Measurements from ENCODE around the gene CIC.

CIC gene

GRCh38 chr19:42244347-42245220 is 24.5 kb upstream of the CIC start:
- DNase-seq (ENCODE audit: low read depth) = peak; percentile 79

GRCh38 chr19:42245231-42245630 is 23.8 kb upstream of the CIC start:
- no peak for DNase-seq (ENCODE audit: low read depth)

GRCh38 chr19:42246143-42246921 is 22.7 kb upstream of the CIC start:
- DNase-seq (ENCODE audit: low read depth) = no peak

- DNase-seq (ENCODE audit: low read depth) = no peak
Measured at GRCh38 chr19:42246922-42247639, 22.0 kb upstream of the CIC start.

GRCh38 chr19:42247640-42248199 is 21.3 kb upstream of the CIC start:
- DNase-seq (ENCODE audit: low read depth) = no peak

GRCh38 chr19:42248270-42249148 is 20.5 kb upstream of the CIC start:
- DNase-seq (ENCODE audit: low read depth) = no peak

GRCh38 chr19:42249149-42249750 is 19.8 kb upstream of the CIC start:
- DNase-seq (ENCODE audit: low read depth) = no peak

- DNase-seq (ENCODE audit: low read depth) = no peak
Measured at GRCh38 chr19:42249769-42250168, 19.3 kb upstream of the CIC start.

- DNase-seq (ENCODE audit: low read depth) = no peak
Measured at GRCh38 chr19:42250183-42250665, 18.8 kb upstream of the CIC start.

GRCh38 chr19:42250666-42251531 is 18.2 kb upstream of the CIC start:
- no peak for DNase-seq (ENCODE audit: low read depth)

- DNase-seq (ENCODE audit: low read depth) = no peak
Measured at GRCh38 chr19:42251572-42252358, 17.3 kb upstream of the CIC start.

GRCh38 chr19:42252365-42253244 is 16.4 kb upstream of the CIC start:
- no peak for DNase-seq (ENCODE audit: low read depth)

GRCh38 chr19:42253245-42254088 is 15.6 kb upstream of the CIC start:
- no peak for DNase-seq (ENCODE audit: low read depth)

- peak; percentile 44 for DNase-seq (ENCODE audit: low read depth)
Measured at GRCh38 chr19:42254089-42254849, 14.8 kb upstream of the CIC start.

GRCh38 chr19:42254850-42255765 is 13.9 kb upstream of the CIC start, which contains the start of gene ERF:
Gene ERF, minus strand, starts transcription at chr19:42255128. Its CDS starts 129 bp downstream, at chr19:42254999.
- peak; percentile 86 for DNase-seq (ENCODE audit: low read depth)
